AG04449 (cell line): ENCODE measurements around the gene GJB5.
A peak's percentile ranks its signal among the peaks of the same experiment; 100 is the strongest.

Experiments
- CTCF ChIA-PET: fragments of 350-600 bp; formaldehyde crosslinking; extraction: SDS; loops from one replicate; lab custom pipeline; 2021; ENCODE audit warnings: antibody characterized with exemption; lab: Yijun Ruan, JAX
- POLR2A ChIA-PET: fragments of 400-600, 350-600 bp; formaldehyde crosslinking; extraction: SDS; loops from one replicate; lab custom pipeline; 2020; ENCODE audit warnings: antibody characterized with exemption, inconsistent platforms; lab: Yijun Ruan, JAX
- DNase-seq: peaks from one replicate; pipeline ENCODE4 v3.0.0-alpha.2; 2010; ENCODE audit warnings: low read depth, low spot score
- H3K4me3 ChIP-seq: 2 replicates; pipeline ENCODE4 v1.5.1; 2011; ENCODE audit warnings: low read depth, mild to moderate bottlenecking, control low read depth, low read length
- TF ChIP-seq, protein P1 (sequence below): IDR thresholded peaks from one replicate; pipeline ENCODE4 v1.5.1; 2011; ENCODE audit warnings: mild to moderate bottlenecking, moderate library complexity, low read length, control low read depth, inconsistent platforms; ENCODE audit not compliant: insufficient read depth; ENCODE audit errors: missing control alignments

Gene GJB5

DNA sequence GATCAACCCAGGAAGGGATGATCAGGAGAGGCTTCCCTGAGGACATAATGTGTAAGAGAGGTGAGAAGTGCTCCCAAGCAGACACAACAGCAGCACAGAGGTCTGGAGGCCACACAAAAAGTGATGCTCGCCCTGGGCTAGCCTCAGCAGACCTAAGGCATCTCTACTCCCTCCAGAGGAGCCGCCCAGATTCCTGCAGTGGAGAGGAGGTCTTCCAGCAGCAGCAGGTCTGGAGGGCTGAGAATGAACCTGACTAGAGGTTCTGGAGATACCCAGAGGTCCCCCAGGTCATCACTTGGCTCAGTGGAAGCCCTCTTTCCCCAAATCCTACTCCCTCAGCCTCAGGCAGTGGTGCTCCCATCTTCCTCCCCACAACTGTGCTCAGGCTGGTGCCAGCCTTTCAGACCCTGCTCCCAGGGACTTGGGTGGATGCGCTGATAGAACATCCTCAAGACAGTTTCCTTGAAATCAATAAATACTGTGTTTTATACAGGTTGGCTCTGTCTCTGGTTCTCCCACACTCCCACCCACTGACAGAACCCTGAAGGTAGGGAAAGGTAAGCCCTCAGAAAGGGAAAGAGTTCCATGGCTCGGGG lies 31.1 kb downstream of the GJB5 start:
- no peak overlapping the region for H3K4me3 ChIP-seq
- POLR2A ChIA-PET, result no interaction called here
- DNase-seq, result no peak
- CTCF ChIA-PET, result interaction anchor here (0.7 to 3.7 kb wide), 19 partner anchors 10 to 663 kb away, joined by 3 to 37 read pairs (median 7); partner anchors contain the start of gene SMIM12
- TF ChIP-seq, protein P1, sequence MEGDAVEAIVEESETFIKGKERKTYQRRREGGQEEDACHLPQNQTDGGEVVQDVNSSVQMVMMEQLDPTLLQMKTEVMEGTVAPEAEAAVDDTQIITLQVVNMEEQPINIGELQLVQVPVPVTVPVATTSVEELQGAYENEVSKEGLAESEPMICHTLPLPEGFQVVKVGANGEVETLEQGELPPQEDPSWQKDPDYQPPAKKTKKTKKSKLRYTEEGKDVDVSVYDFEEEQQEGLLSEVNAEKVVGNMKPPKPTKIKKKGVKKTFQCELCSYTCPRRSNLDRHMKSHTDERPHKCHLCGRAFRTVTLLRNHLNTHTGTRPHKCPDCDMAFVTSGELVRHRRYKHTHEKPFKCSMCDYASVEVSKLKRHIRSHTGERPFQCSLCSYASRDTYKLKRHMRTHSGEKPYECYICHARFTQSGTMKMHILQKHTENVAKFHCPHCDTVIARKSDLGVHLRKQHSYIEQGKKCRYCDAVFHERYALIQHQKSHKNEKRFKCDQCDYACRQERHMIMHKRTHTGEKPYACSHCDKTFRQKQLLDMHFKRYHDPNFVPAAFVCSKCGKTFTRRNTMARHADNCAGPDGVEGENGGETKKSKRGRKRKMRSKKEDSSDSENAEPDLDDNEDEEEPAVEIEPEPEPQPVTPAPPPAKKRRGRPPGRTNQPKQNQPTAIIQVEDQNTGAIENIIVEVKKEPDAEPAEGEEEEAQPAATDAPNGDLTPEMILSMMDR, result no peak

DNA sequence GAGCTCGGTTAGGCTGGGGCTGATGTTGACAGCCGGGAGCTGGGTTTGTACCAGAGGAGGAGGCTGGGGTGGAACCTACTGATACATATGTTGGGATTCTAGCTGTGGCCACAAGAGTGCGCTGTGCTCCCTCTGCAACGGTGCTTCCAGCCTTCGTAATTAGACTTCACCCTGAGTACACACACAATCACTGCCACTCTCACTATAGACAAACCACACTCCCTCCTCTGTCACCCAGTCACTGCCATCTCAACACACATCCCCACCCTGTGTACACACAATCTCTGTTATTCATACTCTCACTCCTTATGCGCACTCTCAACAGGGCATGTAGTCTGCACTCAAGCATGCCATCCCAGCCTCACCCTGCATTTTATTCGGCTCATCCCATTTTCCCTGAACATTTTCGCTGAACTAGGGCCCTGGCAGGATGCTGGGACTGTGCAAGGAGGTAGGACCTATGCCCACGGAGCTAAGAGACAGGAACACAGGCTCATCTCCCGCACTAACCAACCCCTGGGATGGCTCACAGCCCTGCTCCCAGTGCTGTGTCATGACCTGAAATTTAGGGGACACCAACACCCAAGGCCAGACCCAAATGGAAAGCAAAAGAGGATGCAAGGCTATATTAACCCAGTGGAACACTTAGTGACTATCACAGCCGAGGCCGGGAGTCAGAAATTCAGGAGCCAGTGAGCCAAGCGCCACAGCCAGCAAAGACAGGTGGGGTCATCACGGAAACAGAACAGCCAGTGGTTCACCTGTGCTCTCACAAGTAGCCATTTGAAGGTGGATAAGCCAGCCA lies 31.9 kb downstream of the GJB5 start:
- peak; percentile 24 for DNase-seq
- POLR2A ChIA-PET, result no interaction called here
- CTCF ChIA-PET, result interaction anchor here (0.7 to 3.7 kb wide), 20 partner anchors 10 to 663 kb away, joined by 3 to 37 read pairs (median 6); partner anchors contain the start of gene SMIM12

DNA sequence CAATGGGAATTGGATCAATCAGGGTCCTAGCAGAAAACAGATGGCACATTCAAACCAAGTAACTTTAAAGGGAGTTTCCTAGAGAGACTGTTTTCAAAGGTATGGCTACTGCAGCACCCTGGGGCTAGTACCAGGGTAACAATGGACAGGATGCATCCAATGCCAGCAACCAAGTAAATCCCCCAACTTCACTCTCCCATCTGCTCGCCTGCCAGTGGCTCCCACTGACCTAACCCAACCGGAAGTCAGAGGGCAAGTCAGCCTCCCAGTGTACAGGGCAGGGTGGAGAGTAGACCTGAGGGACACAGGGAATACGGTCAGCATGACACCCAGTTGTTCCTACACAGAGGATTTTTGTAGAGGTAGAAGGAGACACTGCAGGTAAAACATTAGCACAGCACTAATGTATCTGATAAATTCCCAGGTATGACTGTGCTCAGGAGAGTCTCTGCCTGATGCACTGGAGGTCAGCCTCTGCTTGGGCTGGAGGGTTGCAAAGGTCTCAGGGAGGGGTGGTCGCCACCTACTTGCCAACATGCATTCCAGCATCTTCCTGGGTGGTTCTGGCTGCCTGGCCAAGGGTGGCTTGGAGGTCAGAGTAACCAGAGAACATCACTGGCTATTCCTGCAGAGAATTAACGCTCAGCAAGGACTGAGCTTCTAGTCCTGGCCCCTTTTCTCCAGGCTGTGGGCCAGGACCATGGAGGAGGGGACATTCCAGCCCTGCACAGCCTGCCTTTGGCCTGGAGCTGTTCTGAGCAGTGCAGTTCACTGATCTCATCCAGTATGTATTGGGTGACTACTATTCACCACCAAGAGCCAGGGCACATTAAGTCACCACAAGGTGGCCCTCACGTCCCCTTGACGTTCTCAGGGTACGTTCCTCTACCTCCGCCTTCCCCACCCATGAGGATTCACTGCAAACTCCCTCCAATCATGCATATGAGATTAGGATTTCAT lies 32.9 kb downstream of the GJB5 start:
- no peak overlapping the region for H3K4me3 ChIP-seq
- POLR2A ChIA-PET, result no interaction called here
- CTCF ChIA-PET, result interaction anchor here (1.0 to 3.7 kb wide), 18 partner anchors 9 to 657 kb away, joined by 3 to 37 read pairs (median 8); partner anchors contain the start of gene SMIM12
- TF ChIP-seq, protein P1, result no peak
- peak; percentile 9 for DNase-seq

More for the DNA sequence above, 31.9 kb downstream of the GJB5 start:
- no peak overlapping the region for H3K4me3 ChIP-seq
- TF ChIP-seq, protein P1, result peak; percentile 88

DNA sequence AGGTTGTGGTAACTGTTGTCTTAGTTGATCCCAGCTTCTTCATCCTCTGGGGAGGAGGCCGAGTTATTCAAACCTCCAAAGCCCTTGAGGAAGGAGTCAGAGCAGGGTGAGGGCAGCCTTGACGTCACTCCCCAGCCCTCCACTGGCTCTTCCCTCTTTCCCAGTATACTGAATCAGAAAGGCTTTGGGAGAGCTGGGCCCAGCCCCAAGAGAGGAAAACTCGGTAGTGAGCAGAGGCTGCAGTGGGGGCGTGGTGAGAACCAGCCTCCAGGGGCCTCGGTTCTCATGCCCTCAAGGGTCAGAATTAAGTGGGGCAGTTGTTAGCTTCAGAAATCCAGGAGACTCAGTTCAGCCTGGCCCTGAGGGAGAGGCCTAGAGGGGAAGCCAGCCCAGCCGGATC lies 36.1 kb downstream of the GJB5 start:
- POLR2A ChIA-PET, result no interaction called here
- TF ChIP-seq, protein P1, result no peak
- CTCF ChIA-PET, result interaction anchor here (1.0 to 1.9 kb wide), 4 partner anchors 13 to 76 kb away, joined by 3 to 6 read pairs (median 4); partner anchors contain the start of gene SMIM12
- no peak for DNase-seq
- H3K4me3 ChIP-seq, result no peak overlapping the region

DNA sequence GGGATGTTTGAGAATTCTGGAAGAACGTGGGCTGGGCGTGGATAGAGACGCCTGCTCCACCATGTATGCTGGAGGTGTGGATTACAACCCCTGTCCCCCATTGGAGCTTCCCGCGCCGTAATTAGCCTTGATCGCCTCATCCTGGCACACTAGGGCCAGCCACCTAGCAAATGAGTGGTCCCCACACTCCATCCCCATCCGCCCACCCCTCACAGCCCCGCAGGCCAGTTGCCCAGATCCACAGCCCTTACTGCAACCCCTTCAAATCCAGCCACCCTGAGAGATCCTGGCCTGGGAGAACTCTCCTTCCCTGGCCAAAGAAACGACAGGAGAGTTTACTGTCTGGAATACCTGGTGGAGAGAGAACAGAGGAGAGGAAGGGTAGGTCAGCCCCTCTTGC lies 37.6 kb downstream of the GJB5 start:
- ChIA-PET POLR2A (no interaction called here), CTCF (no interaction called here)
- TF ChIP-seq, protein P1, result no peak
- no peak for DNase-seq
- H3K4me3 ChIP-seq, result no peak overlapping the region
